PFSK-1 (cell line): Measurements from ENCODE around the gene MBNL2.

Experiments used
- FOXP2 ChIP-seq: optimal IDR thresholded peaks from 2 replicates; pipeline ENCODE3; 2011; ENCODE audit warnings: borderline replicate concordance, control low read depth, inconsistent platforms; ENCODE audit not compliant: insufficient read depth; ENCODE audit errors: extremely low read length, extremely low read depth
- POLR2AphosphoS5 ChIP-seq: IDR thresholded peaks from 2 replicates; pipeline ENCODE4 v1.6.1; 2012; ENCODE audit warnings: low read depth, mild to moderate bottlenecking, control low read depth, low read length, moderate library complexity
- REST ChIP-seq, 2 experiments: IDR thresholded peaks; 2 replicates each; pipeline versions ENCODE4 v1.6.1 to v1.8.0; 2011 to 2012; ENCODE audit warnings: low read depth in 2 of 2, low read length in 2 of 2, control low read depth in 1 of 2, inconsistent platforms in 1 of 2, mild to moderate bottlenecking in 1 of 2, moderate library complexity in 1 of 2; ENCODE audit not compliant: insufficient read depth in 1 of 2
- SIN3A ChIP-seq: IDR thresholded peaks from 2 replicates; pipeline ENCODE4 v1.6.1; 2012; ENCODE audit warnings: mild to moderate bottlenecking, low read length, moderate library complexity, borderline replicate concordance; ENCODE audit not compliant: insufficient read depth
- TAF1 ChIP-seq: IDR thresholded peaks from 2 replicates; pipeline ENCODE4 v1.6.1; 2012; ENCODE audit warnings: low read length, control low read depth, borderline replicate concordance; ENCODE audit not compliant: insufficient read depth

Gene MBNL2

GRCh38 chr13:97429681-97430081 lies 207.5 kb downstream of the MBNL2 start:
- TF ChIP-seq POLR2AphosphoS5 (no peak), REST (IDR thresholded peaks at IDR 0.05; ENCODE audit: insufficient read depth in 1 of 2, low read depth in 2 of 2, low read length in 2 of 2) (no peak), FOXP2 (no peak), TAF1 (no peak), SIN3A (no peak)

GRCh38 chr13:97430296-97430695 lies 208.2 kb downstream of the MBNL2 start:
- TF ChIP-seq SIN3A (no peak), REST (IDR thresholded peaks at IDR 0.05; ENCODE audit: insufficient read depth in 1 of 2, low read depth in 2 of 2, low read length in 2 of 2) (no peak), FOXP2 (no peak), POLR2AphosphoS5 (no peak), TAF1 (no peak)

- no peak for TF ChIP-seq REST (IDR thresholded peaks at IDR 0.05; ENCODE audit: insufficient read depth in 1 of 2, low read depth in 2 of 2, low read length in 2 of 2)
- no peak for TF ChIP-seq SIN3A
- no peak for TF ChIP-seq POLR2AphosphoS5
- TF ChIP-seq FOXP2, result no peak
- TF ChIP-seq TAF1, result no peak
These were observed 209.1 kb downstream of the MBNL2 start for GRCh38 chr13:97431171-97431764.

DNA sequence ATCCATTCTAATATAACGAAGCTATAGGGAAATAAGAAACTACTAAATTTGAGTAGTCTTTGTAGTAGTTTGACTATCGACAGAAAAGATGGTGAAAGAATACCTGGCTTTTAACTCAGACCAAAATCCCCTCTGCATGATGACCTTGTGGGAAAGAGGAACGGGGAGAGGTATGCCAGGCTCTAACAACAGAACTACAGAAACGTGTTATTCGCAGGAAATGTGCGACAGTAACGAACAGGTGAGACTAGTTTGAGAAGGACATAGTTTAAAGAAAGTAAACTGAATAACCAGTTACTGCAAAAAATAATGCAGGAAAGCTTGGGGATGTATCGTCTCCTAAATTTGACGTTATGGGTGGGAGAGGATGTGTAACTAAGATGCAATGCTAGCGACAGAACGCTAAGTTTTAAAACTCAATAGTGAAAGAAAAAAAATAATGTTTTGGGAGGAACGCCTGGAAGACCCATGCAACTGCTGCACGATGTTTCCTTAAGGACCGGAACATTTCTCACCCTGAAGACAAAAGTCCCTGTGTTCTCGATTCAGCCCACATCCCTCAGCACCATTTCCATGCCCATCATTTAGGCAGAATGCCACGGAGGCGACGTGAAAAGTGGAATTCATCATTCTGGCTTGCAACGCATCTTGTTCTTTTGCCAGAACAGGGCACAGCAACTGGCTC lies 210.2 kb downstream of the MBNL2 start:
- no peak for TF ChIP-seq SIN3A
- no peak for TF ChIP-seq FOXP2
- TF ChIP-seq REST (IDR thresholded peaks at IDR 0.05; ENCODE audit: insufficient read depth in 1 of 2, low read depth in 2 of 2, low read length in 2 of 2), result no peak
- TF ChIP-seq TAF1, result no peak
- TF ChIP-seq POLR2AphosphoS5, result peak; percentile 74
